ENCODE results near the gene GPRC5C. TPM values are rescaled to one million over a fixed set of nuclear protein-coding genes. Genes with fewer than 3 reads are reported as not detected.

The GPRC5C gene
- total and polyA plus RNA-seq, 2 donors (not counting 1 experiment from before 2014, with no cell fraction given), result 0.66 to 1.1 TPM

GRCh38 chr17:74445158-74445557 is 13.3 kb downstream of the GPRC5C start:
- Histone ChIP-seq H3K27ac (ENCODE audit: low read length in 2 of 2) (no peak overlapping the region), H3K79me2 (ENCODE audit: control insufficient read depth, insufficient read depth, low read length) (no peaks in the 10 kb centered on the region), H4K20me1 (ENCODE audit: control insufficient read depth, insufficient read depth, low read length, poor library complexity, severe bottlenecking) (no peaks in the 10 kb centered on the region), H3K9me3 (ENCODE audit: control extremely low read depth in 1 of 3, control insufficient read depth in 2 of 3, insufficient read depth in 1 of 3, low read length in 2 of 3) (peaks cover 0 to 20% (median 0%) of the 10 kb centered on the region in 3 donors), H3K4me1 (ENCODE audit: control insufficient read depth in 2 of 2, insufficient read depth in 2 of 2, low read length in 2 of 2) (peaks cover 15 to 22% of the 10 kb centered on the region in 2 donors), H3K4me3 (ENCODE audit: control extremely low read depth in 1 of 5, extremely low read depth in 1 of 5, insufficient read depth in 1 of 5, low read depth in 2 of 5, low read length in 4 of 5) (no peak overlapping the region), H3K36me3 (replicated peaks in 1 of 2; ENCODE audit: control extremely low read depth in 1 of 2, control insufficient read depth in 1 of 2, extremely low read depth in 1 of 2, insufficient read depth in 2 of 2, low read length in 1 of 2) (no peaks in the 10 kb centered on the region), H3K9ac (ENCODE audit: low read length) (no peak overlapping the region), H2AFZ (ENCODE audit: insufficient read depth, low read depth, low read length, poor library complexity, severe bottlenecking) (no peak overlapping the region), H3K27me3 (replicated peaks in 1 of 4; ENCODE audit: control extremely low read depth in 1 of 4, control insufficient read depth in 3 of 4, insufficient read depth in 4 of 4, low read length in 3 of 4) (peaks cover 0 to 7% (median 0%) of the 10 kb centered on the region in 4 experiments), H3K4me2 (replicated peaks; ENCODE audit: low read depth, low read length, poor library complexity, severe bottlenecking) (no peak overlapping the region)
- DNase-seq (no peak), ATAC-seq (ENCODE audit: low read depth) (no peak)
- H3K4me3 Mint-ChIP-seq, result no peak overlapping the region
- 100% methylated on average over 1 of the region's 7 CpGs for WGBS (ENCODE audit: insufficient coverage)
- no peak overlapping the region for H3K27ac Mint-ChIP-seq
- H3K27me3 Mint-ChIP-seq, result peaks cover 9% of the 10 kb centered on the region
- H3K4me1 Mint-ChIP-seq, result peaks cover 18% of the 10 kb centered on the region
- H3K9me3 Mint-ChIP-seq (ENCODE audit: insufficient read depth), result no peaks in the 10 kb centered on the region
- intact Hi-C loops (cut with micrococcal nuclease), result no loop called here
- no peak for TF ChIP-seq CTCF (IDR thresholded peaks at IDR 0.05)
- TF ChIP-seq EZH2 (IDR thresholded peaks at IDR 0.05; ENCODE audit: borderline replicate concordance, insufficient read depth, low read depth, low read length, poor library complexity, severe bottlenecking), result no peak
- POLR2A ChIA-PET, result no interaction called here
- CTCF ChIA-PET, result interaction anchor here (1.7 to 3.4 kb wide), 4 partner anchors 8 to 78 kb away, joined by 6 to 25 read pairs (median 10); partner anchors contain the start of gene GPR142

GRCh38 chr17:74446551-74447500 is 14.9 kb downstream of the GPRC5C start:
- Histone ChIP-seq H3K4me1 (ENCODE audit: control insufficient read depth in 2 of 2, insufficient read depth in 2 of 2, low read length in 2 of 2) (peaks cover 15 to 21% of the 10 kb centered on the region in 2 donors), H3K4me3 (ENCODE audit: control extremely low read depth in 1 of 5, extremely low read depth in 1 of 5, insufficient read depth in 1 of 5, low read depth in 2 of 5, low read length in 4 of 5) (no peak overlapping the region), H2AFZ (ENCODE audit: insufficient read depth, low read depth, low read length, poor library complexity, severe bottlenecking) (no peak overlapping the region), H3K4me2 (replicated peaks; ENCODE audit: low read depth, low read length, poor library complexity, severe bottlenecking) (no peak overlapping the region), H3K9ac (ENCODE audit: low read length) (no peak overlapping the region), H3K79me2 (ENCODE audit: control insufficient read depth, insufficient read depth, low read length) (no peaks in the 10 kb centered on the region), H3K27me3 (replicated peaks in 1 of 4; ENCODE audit: control extremely low read depth in 1 of 4, control insufficient read depth in 3 of 4, insufficient read depth in 4 of 4, low read length in 3 of 4) (peaks cover 0 to 8% (median 0%) of the 10 kb centered on the region in 4 experiments), H3K9me3 (ENCODE audit: control extremely low read depth in 1 of 3, control insufficient read depth in 2 of 3, insufficient read depth in 1 of 3, low read length in 2 of 3) (peaks cover 0 to 10% (median 0%) of the 10 kb centered on the region in 3 donors), H3K36me3 (replicated peaks in 1 of 2; ENCODE audit: control extremely low read depth in 1 of 2, control insufficient read depth in 1 of 2, extremely low read depth in 1 of 2, insufficient read depth in 2 of 2, low read length in 1 of 2) (no peaks in the 10 kb centered on the region), H4K20me1 (ENCODE audit: control insufficient read depth, insufficient read depth, low read length, poor library complexity, severe bottlenecking) (no peaks in the 10 kb centered on the region), H3K27ac (ENCODE audit: low read length in 2 of 2) (no peak overlapping the region)
- ChIA-PET CTCF (interaction anchor here (1.8 kb wide), 1 partner anchor 11 kb away, joined by 11 read pairs; no protein-coding TSS in a partner anchor), POLR2A (no interaction called here)
- Mint-ChIP-seq H3K27ac (no peak overlapping the region), H3K4me3 (no peak overlapping the region), H3K4me1 (peaks cover 15% of the 10 kb centered on the region), H3K27me3 (peaks cover 14% of the 10 kb centered on the region), H3K9me3 (ENCODE audit: insufficient read depth) (no peaks in the 10 kb centered on the region)
- WGBS (ENCODE audit: insufficient coverage), result 34% methylated on average over 24 of the region's 31 CpGs
- no peak for ATAC-seq (ENCODE audit: low read depth)
- intact Hi-C loops (cut with micrococcal nuclease), result no loop called here
- TF ChIP-seq CTCF (IDR thresholded peaks at IDR 0.05) (no peak), EZH2 (IDR thresholded peaks at IDR 0.05; ENCODE audit: borderline replicate concordance, insufficient read depth, low read depth, low read length, poor library complexity, severe bottlenecking) (no peak)
- no peak for DNase-seq

Measured in B cell (primary cell).